SK-N-MC (cell line): ENCODE data around the gene ROMO1.
"Not testable (repeated sequence)": the region's sequence is repeated elsewhere in the genome, so short reads cannot be mapped to it uniquely, and the experiment has no call there.

Source experiments
- DNase-seq: peaks from one replicate; pipeline ENCODE4 v3.0.0-alpha.2; 2011; ENCODE audit warnings: low read depth, low spot score
- H3K27ac ChIP-seq: fragments of 200-600 bp; sonication (generic); 2 replicates; pipeline ENCODE4 v1.5.1; 2016; ENCODE audit warnings: mixed run types
- H3K36me3 ChIP-seq: fragments of 200-600 bp; sonication (generic); 2 replicates; pipeline ENCODE4 v1.6.1; 2017; ENCODE audit warnings: antibody characterized with exemption, low read length, mixed read lengths; ENCODE audit not compliant: insufficient read depth
- H3K4me3 ChIP-seq: fragments of 200-600 bp; sonication (generic); 2 replicates; pipeline ENCODE4 v1.5.1; 2016
- H3K9ac ChIP-seq: fragments of 200-600 bp; sonication (generic); 2 replicates; pipeline ENCODE4 v1.8.0; 2017; ENCODE audit warnings: mixed run types, mixed read lengths; ENCODE audit not compliant: insufficient read length
- H3K9me3 ChIP-seq: fragments of 200-600 bp; sonication (generic); 2 replicates; pipeline ENCODE4 v1.6.1; 2017; ENCODE audit warnings: low read depth, mild to moderate bottlenecking, antibody characterized with exemption, low read length, moderate library complexity, mixed read lengths
- EZH2 ChIP-seq: fragments of 200-600 bp; sonication (generic); IDR thresholded peaks from one replicate; pipeline ENCODE4 v1.6.1; 2017; ENCODE audit warnings: antibody characterized with exemption
- FOXP2 ChIP-seq: optimal IDR thresholded peaks from 2 replicates; pipeline ENCODE3; 2011; ENCODE audit warnings: mild to moderate bottlenecking, moderate library complexity; ENCODE audit not compliant: insufficient read depth; ENCODE audit errors: extremely low read length, control extremely low read depth
- POLR2AphosphoS5 ChIP-seq: IDR thresholded peaks from 2 replicates; pipeline ENCODE4 v1.6.1; 2012; ENCODE audit warnings: mild to moderate bottlenecking, low read depth, low read length, borderline replicate concordance

ROMO1 gene

DNA sequence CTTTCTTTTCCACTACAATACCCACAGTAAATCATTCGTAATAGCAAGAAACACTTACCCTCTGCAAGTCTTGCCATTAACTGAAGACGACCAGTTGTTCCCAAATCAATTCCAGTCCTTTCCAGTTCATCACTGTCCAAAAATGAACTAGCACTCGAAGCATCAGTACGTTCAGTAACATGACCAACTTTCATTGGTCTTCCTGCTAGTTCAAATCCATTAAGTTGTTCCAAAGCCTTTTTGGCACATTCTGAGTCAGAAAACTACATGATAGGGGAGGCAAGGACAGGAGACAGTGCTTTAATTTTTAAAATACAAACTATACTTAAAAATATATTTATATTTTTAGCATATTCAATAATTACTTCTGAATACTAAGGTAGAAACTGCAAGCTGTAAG lies 14.9 kb downstream of the ROMO1 start:
- Histone ChIP-seq H3K36me3 (peaks cover 98% of the 10 kb centered on the region), H3K4me3 (no peak overlapping the region), H3K9me3 (no peaks in the 10 kb centered on the region), H3K9ac (no peak overlapping the region), H3K27ac (no peak overlapping the region; the same call in 1 of the 2 replicates)
- no peak; the same call in 1 of the 2 replicates for TF ChIP-seq POLR2AphosphoS5
- TF ChIP-seq FOXP2 = no peak
- TF ChIP-seq EZH2 = no peak
- DNase-seq = no peak

DNA sequence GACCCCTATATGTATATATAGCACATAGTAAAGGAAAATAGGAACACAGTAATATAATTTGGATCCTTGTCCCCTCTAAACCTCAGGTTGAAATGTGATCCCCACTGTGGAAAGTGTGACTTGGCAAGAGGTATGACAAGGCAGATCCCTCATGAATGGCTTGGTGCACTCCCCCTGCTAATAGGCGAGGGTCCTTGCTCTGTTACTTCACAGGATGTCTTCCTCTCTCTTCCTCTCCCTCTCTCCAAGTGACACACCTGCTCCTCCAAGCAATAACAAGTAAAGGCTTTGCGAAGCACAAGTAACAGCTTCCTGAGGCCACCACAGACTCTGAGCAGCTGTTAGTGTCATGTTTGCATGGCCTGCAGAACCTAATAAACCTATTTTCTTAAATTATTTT lies 16.4 kb downstream of the ROMO1 start:
- no peak for TF ChIP-seq POLR2AphosphoS5
- TF ChIP-seq EZH2 = no peak
- TF ChIP-seq FOXP2 = no peak
- Histone ChIP-seq H3K4me3 (no peak overlapping the region), H3K27ac (no peak overlapping the region), H3K36me3 (peaks cover 98% of the 10 kb centered on the region), H3K9me3 (no peaks in the 10 kb centered on the region), H3K9ac (no peak overlapping the region)
- no peak for DNase-seq

DNA sequence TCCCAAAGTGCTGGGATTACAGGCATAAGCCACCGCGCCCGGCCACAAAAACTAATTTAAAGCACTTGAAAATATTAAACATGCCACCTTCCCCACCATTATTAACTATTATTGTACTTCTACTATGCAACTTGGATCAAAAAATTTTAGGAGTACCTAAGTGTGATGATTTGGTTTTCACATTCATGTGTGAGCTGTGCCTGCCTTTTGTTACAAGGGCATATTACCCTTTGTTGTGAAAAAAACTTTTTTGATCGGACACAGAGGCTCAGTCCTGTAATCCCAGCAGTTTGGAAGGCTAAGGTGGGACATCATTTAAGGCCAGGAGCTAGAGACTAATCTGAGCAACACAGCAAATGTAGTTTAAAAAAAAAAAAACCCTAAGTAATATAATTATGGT lies 17.1 kb downstream of the ROMO1 start:
- no peak overlapping the region for H3K27ac ChIP-seq
- no peaks in the 10 kb centered on the region for H3K9me3 ChIP-seq
- H3K36me3 ChIP-seq = peaks cover 98% of the 10 kb centered on the region
- H3K4me3 ChIP-seq = no peak overlapping the region
- no peak overlapping the region for H3K9ac ChIP-seq
- TF ChIP-seq EZH2 (no peak), POLR2AphosphoS5 (no peak), FOXP2 (no peak)
- no peak for DNase-seq

DNA sequence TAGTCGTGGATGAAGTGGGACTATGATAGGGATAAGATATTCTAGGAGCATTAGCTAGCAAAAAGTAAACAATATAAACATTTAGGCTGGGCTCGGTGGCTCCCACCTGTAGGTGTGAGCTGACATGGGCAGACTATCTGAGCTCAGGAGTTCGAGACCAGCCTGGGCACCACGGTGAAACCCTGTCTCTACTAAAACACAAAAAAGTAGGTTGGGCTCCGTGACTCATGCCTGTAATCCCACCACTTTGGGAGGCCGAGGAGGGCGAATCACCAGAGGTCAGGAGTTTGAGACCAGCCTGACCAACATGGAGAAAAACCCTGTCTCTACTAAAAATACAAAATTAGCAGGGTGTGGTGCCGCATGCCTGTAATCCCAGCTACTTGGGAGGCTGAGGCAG lies 19.1 kb downstream of the ROMO1 start:
- H3K36me3 ChIP-seq = peaks cover 98% of the 10 kb centered on the region
- H3K27ac ChIP-seq, H3K4me3 ChIP-seq, H3K9me3 ChIP-seq, H3K9ac ChIP-seq, DNase-seq: not testable (repeated sequence)

DNA sequence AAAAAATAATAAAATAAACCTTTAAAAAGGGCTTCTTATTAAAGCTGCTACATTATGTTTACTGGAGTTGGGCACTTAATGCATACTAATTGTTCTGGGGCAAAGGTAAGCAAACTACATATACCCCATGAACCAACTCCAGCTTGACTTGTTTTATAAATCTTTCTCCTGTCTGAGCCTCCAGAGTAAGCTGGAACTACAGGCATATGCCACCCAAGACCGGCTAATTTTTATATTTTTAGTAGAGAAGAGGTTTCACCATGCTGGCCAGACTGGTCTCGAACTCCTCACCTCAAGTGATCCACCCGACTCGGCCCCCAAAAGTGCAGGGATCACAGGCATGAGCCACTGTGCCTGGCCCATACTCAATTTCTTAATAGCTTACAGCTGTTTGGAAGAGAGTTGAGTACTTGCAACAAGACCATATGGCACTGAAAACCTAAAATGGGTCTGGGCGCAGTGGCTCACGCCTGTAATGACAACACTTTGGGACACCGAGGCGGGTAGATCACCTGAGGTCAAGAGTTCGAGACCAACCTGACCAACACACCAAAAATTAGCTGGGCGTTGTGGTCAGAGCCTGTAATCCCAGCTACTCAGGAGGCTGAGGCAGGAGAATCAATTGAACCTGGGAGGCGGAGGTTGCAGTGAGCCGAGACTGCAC lies 19.9 kb downstream of the ROMO1 start:
- DNase-seq = no peak
- no peaks in the 10 kb centered on the region for H3K9me3 ChIP-seq
- H3K9ac ChIP-seq = no peak overlapping the region
- H3K27ac ChIP-seq = peak overlapping the region; percentile 35; the same call in 1 of the 2 replicates
- no peak for TF ChIP-seq FOXP2
- no peak for TF ChIP-seq EZH2
- TF ChIP-seq POLR2AphosphoS5 = no peak
- H3K36me3 ChIP-seq = peaks cover 98% of the 10 kb centered on the region
- H3K4me3 ChIP-seq = no peak overlapping the region

DNA sequence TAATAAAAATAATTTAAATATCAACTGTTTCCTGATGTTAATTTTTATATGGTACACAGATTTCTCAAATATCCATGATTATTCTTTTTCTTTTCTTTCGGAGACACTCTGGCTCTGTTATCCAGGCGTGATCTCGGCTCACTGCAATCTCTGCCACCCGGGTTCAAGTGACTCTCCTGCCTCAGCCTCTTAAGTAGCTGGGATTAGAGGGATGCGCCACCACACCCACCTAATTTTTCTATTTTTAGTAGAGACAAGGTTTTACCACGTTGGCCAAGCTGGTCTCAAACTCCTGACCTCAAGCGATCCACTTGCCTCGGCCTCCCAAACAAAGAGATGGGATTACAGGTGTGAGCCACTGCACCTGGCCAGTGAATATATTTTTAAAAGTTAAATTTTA lies 20.5 kb downstream of the ROMO1 start:
- Histone ChIP-seq H3K27ac (no peak overlapping the region), H3K9me3 (no peaks in the 10 kb centered on the region), H3K9ac (no peak overlapping the region), H3K4me3 (no peak overlapping the region), H3K36me3 (peaks cover 98% of the 10 kb centered on the region)
- TF ChIP-seq EZH2 = no peak
- TF ChIP-seq POLR2AphosphoS5 = no peak
- no peak for TF ChIP-seq FOXP2
- DNase-seq = no peak

DNA sequence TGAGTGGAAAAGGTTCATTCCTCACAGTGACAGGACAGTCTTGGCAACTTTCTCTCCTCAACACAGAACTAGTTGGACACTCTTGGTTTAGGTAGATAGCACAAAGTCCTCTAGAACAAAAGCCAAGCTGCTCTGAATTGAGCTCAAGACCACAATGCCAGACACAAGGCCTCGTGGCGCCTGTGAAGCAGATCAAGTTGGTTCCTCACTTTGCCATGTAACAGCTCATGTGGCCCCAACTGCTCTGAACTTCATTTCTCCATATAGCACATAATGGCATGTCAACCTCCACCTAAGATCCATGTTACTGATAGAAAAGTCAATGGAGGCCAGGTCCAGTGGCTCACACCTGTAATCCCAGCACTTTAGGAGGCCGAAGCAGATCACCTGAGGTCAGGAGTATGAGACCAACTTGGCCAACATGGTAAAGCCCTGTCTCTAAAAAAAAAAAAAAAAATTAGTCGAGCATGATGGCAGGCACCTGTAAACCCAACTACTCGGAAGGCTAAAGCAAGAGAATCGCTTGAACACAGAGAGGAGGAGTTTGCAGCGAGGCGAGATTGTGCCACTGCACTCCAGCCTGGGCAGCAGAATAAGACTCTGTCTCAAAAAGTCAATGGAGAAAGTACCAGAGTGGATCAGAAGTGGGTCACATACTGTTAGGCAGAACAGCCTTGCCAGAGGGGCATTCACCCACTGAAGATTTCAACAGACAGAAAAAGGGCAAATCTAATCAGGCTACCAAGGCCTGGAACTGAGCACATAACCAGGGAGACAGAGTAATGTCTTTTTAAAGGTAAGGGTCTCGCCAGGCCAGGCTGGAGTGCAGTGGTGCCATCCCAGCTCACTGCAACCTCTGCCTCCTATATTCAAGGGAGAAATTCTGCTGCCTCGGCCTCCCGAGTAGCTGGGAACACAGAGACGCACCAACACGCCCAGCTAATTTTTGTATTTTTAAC lies 21.2 kb downstream of the ROMO1 start:
- Histone ChIP-seq H3K9ac (no peak overlapping the region), H3K9me3 (no peaks in the 10 kb centered on the region), H3K36me3 (peaks cover 98% of the 10 kb centered on the region), H3K4me3 (no peak overlapping the region), H3K27ac (no peak overlapping the region)
- TF ChIP-seq FOXP2 (no peak), EZH2 (no peak), POLR2AphosphoS5 (no peak)
- no peak for DNase-seq

DNA sequence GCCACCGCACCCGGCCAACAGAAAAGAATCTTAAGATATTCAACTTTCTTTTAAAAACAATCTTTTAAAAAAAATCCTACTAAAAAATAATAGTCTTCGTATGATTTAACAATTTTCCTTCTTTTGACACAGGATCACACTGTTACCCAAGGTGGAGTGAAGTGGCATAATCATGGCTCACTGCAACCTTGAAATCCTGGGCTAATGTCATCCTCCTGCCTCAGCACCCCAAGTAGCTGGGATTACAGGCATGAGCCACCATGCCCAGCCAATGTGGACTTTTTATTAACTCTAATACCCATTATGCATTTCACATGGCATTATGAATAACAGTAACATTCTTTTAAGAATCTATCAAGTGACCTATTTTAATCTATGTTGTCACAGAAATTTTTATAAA lies 22.0 kb downstream of the ROMO1 start:
- H3K27ac ChIP-seq = no peak overlapping the region
- peaks cover 98% of the 10 kb centered on the region for H3K36me3 ChIP-seq
- DNase-seq = no peak
- TF ChIP-seq EZH2 (no peak), FOXP2 (no peak), POLR2AphosphoS5 (no peak)
- H3K4me3 ChIP-seq = no peak overlapping the region
- H3K9ac ChIP-seq = no peak overlapping the region
- H3K9me3 ChIP-seq = no peaks in the 10 kb centered on the region
